GM12864 (cell line): ENCODE results near the gene SMARCE1.

Experiments
- DNase-seq: peaks from one replicate; pipeline ENCODE4 v3.0.0-alpha.2; 2011; ENCODE audit warnings: low read depth
- H3K4me3 ChIP-seq: 2 replicates; pipeline ENCODE4 v1.5.1; 2011; ENCODE audit warnings: mild to moderate bottlenecking, low read depth, low read length, control low read depth
- TF ChIP-seq, protein P1 (sequence below): IDR thresholded peaks from 2 replicates; pipeline ENCODE4 v1.5.1; 2011; ENCODE audit warnings: low read depth, mild to moderate bottlenecking, moderate library complexity, low read length, control low read depth, inconsistent platforms; ENCODE audit errors: missing control alignments

Gene SMARCE1

GRCh38 chr17:40625311-40625710 lies 22.3 kb downstream of the SMARCE1 start:
- no peak overlapping the region for H3K4me3 ChIP-seq
- TF ChIP-seq, protein P1, sequence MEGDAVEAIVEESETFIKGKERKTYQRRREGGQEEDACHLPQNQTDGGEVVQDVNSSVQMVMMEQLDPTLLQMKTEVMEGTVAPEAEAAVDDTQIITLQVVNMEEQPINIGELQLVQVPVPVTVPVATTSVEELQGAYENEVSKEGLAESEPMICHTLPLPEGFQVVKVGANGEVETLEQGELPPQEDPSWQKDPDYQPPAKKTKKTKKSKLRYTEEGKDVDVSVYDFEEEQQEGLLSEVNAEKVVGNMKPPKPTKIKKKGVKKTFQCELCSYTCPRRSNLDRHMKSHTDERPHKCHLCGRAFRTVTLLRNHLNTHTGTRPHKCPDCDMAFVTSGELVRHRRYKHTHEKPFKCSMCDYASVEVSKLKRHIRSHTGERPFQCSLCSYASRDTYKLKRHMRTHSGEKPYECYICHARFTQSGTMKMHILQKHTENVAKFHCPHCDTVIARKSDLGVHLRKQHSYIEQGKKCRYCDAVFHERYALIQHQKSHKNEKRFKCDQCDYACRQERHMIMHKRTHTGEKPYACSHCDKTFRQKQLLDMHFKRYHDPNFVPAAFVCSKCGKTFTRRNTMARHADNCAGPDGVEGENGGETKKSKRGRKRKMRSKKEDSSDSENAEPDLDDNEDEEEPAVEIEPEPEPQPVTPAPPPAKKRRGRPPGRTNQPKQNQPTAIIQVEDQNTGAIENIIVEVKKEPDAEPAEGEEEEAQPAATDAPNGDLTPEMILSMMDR = no peak
- DNase-seq = no peak

- DNase-seq = no peak
- TF ChIP-seq, protein P1 = no peak
- no peak overlapping the region for H3K4me3 ChIP-seq
These were observed 24.0 kb downstream of the SMARCE1 start for GRCh38 chr17:40623419-40624210.

DNA sequence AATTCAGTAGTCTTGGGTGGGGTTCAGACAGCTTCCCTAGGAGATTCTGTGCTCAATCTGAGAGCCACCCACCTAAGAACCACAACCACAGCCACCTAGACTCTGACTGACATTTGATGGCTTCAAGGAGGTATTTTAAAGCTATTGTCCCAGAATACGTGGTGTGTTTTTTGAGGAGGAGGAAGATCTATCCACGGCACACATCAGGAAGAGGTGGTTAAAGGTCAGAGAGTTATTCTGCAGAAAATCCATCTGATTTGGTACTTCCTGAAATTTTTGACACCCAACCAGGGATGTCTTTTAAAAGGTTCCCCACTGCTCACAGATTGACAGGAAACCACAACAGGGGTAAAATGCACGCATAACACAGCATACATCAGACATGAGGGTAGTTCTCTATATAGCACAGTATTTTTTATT lies 25.1 kb downstream of the SMARCE1 start:
- DNase-seq = no peak
- TF ChIP-seq, protein P1 = no peak

DNA sequence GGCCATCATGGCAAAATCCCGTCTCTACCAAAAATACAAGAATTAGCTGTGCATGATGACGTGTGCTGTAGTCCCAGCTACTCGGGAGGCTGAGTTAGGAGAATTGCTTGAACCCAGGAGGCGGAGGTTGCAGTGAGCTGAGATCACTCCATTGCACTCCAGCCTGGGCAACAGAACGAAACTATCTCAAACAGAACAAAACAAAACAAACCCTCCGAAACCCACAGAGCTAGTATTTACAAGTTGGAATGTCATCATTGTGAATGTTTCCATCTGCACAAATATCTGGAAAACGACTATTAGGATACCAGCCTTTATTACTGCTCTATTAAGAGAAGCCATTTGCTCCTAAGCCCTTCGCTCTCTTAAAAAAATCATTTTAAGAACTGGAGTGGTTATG lies 26.0 kb downstream of the SMARCE1 start:
- TF ChIP-seq, protein P1 = no peak
- H3K4me3 ChIP-seq = no peak overlapping the region
- DNase-seq = no peak

More for the DNA sequence above, 25.1 kb downstream of the SMARCE1 start:
- H3K4me3 ChIP-seq = no peak overlapping the region

- TF ChIP-seq, protein P1 = no peak
- no peak overlapping the region for H3K4me3 ChIP-seq
- DNase-seq = no peak
These were observed 26.6 kb downstream of the SMARCE1 start for GRCh38 chr17:40621019-40621418.

GRCh38 chr17:40618754-40619625 lies 28.6 kb downstream of the SMARCE1 start:
- H3K4me3 ChIP-seq = no peak overlapping the region
- TF ChIP-seq, protein P1 = no peak
- DNase-seq = no peak
